PC-3 (cell line): ENCODE results near the gene PTPRH.

Experiments used
- EZH2phosphoT487 ChIP-seq: fragments of 300-600 bp; sonication (generic); IDR thresholded peaks from 2 replicates; pipeline ENCODE4 v1.6.1; 2018; ENCODE audit warnings: mild to moderate bottlenecking, antibody characterized with exemption, low read length, borderline replicate concordance
- TF ChIP-seq, protein P1 (sequence below): fragments of 300-600 bp; sonication (generic); conservative IDR thresholded peaks from 2 replicates; pipeline ENCODE4 v1.5.1; 2017; ENCODE audit warnings: antibody characterized with exemption, low read depth, mild to moderate bottlenecking, low read length

DNA sequence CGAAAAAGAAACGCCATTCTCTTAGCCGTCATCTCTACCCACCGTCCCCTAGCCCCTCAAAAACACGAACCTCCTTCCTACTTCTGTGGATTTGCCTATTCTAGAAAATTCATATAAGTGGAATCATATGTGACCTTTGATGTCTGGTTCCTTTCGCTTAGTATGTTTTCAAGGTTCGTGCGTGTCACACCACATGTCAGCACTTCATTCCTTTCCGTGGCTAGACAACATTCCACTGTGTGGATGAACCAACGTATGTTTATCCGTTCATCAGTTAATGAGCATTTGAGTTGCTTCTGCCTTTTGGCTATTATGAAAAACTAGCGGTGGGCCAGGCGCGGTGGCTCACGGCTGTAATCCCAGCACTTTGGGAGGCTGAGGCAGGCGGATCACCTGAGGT lies 77.9 kb downstream of the PTPRH start:
- TF ChIP-seq, protein P1, sequence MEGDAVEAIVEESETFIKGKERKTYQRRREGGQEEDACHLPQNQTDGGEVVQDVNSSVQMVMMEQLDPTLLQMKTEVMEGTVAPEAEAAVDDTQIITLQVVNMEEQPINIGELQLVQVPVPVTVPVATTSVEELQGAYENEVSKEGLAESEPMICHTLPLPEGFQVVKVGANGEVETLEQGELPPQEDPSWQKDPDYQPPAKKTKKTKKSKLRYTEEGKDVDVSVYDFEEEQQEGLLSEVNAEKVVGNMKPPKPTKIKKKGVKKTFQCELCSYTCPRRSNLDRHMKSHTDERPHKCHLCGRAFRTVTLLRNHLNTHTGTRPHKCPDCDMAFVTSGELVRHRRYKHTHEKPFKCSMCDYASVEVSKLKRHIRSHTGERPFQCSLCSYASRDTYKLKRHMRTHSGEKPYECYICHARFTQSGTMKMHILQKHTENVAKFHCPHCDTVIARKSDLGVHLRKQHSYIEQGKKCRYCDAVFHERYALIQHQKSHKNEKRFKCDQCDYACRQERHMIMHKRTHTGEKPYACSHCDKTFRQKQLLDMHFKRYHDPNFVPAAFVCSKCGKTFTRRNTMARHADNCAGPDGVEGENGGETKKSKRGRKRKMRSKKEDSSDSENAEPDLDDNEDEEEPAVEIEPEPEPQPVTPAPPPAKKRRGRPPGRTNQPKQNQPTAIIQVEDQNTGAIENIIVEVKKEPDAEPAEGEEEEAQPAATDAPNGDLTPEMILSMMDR: no peak
- TF ChIP-seq EZH2phosphoT487: no peak
